GM18499 (cell line): Measurements from ENCODE around the gene NYAP2.

Experiments used
- ATAC-seq: cut with Tn5 transposase; IDR thresholded peaks from one replicate; pipeline ENCODE4 v1.9.1; 2021; ENCODE audit warnings: moderate number of reproducible peaks; ENCODE audit not compliant: insufficient read depth, unreplicated experiment

Gene NYAP2

DNA sequence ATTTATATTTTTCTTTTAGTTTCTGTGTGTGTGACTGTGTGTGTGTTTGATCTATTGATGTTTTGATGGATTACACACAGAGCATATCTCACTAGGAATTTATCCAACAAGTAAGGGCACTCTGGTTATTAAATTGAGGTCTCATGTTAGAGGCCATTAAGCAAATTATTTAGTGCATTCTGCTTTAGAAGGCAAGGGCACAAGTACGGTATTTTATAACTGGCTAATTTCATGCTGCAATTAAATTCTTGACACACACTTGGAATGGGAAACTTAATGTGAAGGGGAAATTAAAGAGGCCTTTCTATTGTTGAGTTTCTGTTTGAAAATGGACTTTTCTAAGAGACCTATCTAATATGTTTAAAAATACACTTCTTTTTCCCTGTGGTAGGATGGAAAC is 25.8 kb downstream of the NYAP2 start:
- no peak for ATAC-seq

DNA sequence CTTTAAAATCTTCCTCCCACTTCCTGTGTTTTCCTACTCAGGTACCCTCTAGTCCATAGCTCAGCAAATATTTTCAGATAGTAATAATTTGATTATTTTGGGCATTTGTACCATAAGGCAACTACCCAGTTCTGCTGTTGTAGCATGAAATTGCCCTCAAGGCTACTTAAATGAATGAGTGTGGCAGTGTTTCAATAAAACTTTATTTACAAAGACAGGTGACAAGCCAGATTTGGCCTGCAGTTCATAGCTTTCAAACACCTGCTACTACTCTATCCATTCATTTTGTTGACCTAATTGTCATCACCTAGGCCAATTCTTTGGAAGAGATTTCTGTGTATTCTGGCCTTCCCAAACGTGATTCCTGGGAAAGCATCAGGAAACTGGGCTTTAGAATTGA is 28.9 kb downstream of the NYAP2 start:
- no peak for ATAC-seq

DNA sequence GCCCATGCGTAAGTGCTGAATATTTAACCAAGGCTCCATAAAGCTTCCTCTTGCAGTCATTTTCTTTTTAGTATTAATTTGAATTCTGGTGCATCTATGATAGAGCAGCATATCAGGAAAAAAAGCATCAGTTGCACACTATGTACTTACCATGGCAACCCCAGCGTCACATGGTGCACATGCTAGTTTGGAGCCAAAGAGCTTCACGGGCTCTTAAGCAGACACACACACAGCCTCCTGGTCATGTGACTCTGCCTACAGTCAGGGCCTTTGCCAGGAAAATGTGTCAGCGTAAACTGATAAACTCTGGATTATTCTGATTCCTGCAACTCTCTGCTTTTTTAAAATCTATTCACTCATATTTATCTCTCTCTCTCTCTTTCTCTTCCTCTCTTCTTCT is 30.2 kb downstream of the NYAP2 start:
- no peak for ATAC-seq

DNA sequence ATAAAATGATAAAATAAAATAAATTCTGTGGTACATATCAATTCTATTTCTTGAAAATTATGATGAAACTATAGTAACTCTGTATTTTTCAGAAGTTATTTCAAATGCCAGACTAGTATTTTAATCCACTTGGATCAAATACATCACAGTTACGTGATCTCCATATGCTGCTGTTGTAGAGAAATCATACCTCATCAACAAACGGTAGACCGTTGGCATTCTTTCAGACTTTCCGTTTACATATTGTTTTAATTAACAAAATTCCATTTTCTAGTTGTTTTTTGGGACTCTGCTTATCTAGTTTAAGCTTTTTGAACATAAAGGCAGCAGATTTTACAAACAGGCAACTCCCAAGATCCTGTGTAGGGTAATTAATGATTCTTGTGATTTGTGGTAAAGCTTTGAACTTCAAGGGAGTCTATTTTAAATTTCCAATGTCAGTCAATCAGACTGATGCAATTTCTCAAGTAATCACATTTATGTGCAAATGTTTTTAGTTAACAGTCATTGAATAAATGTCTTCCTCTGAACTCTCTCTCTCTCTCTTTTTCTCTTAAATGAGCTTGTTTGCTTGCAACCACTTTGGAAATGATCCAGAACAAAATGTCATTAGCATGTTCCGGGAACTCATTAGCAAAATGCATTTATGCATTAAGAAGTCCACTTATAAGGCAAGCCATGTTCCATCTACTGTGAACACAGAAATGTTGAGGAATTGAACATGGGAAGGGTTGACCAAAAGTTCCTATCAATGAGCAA is 31.8 kb downstream of the NYAP2 start:
- ATAC-seq: no peak

DNA sequence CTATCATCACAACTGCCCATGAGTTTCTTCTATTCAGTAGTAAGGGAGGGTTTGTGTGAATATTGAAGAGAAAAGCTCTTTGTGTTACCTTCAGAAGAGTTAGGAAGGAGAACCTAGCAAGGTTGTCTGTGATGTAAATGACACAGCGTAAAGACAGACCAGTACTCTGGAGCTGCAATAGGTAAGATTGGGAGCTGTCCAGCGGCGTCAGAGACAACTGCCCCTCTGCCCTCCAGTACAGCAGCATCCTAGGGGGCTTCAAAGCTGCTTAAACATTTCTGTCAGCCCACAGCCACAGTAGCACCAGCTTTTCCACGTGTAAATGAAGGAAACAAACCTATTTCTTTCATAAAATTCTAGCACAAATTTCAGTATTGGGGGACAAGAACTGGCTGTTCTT is 34.5 kb downstream of the NYAP2 start:
- ATAC-seq: no peak

DNA sequence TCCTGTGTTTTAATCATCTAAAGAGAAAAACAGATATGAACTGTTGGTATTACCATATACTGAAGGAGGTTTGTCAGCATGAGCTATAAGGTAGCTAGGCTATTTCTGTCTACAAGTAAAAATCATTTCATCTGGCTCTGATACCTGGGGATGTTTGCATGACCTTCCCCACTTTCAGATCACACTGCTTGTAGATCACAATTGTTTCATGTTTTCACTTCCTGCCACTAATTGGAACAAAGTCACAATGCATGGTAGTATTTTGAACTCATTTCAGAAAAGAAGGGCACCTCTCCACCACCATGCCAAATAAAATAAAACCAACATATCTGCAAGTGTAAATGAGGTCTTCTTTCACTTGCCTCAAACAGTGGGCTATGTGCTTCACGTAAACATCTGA is 37.8 kb downstream of the NYAP2 start:
- no peak for ATAC-seq

DNA sequence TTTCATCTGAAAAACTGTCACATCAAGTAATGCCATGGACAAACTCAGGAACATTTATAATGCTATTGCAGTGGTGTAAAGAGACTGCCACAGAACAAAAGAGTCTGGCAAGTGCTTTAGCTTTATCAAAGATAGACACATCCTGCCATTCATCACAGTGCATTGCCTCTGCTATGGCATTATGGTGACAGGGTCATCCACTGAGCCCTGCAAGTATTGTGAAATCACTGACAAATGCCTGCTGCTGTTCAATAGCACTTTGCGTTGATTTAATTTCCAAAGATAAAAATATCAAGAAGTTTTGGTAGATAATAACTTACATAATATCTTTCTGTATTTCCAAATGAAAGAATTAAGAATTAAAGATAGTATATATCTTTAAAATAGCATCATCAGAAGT is 38.7 kb downstream of the NYAP2 start:
- no peak for ATAC-seq

DNA sequence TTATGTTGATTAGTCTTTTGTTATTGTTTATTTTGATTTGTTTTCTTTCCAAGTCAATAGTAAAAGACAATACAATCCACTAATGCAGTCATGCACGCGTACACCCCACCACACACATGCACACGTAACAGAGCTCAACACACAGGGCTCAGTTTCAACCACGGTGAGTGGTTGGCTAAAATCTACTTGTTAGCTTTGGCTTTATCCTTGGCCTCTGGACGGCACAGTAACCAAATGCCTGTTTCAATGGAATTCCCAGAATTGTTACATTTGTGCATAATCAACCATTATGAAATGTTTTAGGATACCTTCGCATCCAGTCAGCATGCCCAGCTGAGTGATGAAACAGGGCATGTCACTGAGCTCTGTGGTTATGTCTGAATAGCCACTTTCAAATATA is 53.2 kb downstream of the NYAP2 start:
- ATAC-seq: no peak

DNA sequence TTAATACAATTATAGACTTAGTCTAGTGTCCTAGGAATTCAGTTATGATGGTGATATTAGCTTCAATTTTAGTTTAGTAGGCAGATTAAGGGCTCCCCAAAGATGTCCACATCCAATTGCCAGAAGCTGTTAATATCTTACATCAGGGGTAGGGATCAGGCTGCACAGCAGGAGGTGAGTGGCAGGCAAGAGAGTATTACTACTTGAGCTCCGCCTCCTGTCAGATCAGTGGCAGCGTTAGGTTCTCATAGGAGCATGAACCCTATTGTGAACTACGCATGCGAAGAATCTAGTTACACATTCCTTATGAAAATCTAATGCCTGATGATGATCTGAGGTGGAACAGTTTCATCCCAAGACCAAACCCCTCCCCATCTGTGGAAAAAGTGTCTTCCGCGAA is 54.9 kb downstream of the NYAP2 start:
- ATAC-seq: no peak

DNA sequence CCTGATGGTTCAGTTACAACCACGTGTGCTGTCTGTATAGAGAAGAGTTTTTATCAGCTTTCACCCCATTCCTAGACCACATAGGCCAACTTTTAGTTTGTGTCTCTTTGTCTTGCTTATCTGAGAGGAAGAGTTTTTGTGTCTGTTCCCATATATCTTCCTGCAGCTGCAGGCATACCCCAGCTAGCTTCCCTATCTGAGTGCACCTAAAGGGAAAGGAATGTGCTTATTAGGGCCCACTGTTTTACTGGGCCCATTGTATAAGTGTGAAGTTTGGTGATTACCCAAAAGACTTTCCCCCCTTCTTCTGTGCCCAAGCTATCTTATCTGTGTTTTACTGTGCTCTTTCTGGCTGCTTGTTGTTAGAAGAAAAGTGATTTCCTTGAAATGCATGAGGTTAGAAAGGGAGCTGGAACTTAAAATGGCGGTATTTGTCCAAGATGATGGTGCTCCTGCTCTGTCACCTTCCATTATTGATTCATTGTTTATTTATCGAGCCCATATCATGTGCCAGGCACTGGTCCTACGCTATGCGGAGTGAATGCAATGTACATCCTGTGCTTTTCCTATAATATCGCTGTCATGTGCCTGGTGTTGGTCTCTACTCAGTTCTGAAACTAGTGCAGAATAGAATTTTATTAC is 57.2 kb downstream of the NYAP2 start:
- no peak for ATAC-seq

DNA sequence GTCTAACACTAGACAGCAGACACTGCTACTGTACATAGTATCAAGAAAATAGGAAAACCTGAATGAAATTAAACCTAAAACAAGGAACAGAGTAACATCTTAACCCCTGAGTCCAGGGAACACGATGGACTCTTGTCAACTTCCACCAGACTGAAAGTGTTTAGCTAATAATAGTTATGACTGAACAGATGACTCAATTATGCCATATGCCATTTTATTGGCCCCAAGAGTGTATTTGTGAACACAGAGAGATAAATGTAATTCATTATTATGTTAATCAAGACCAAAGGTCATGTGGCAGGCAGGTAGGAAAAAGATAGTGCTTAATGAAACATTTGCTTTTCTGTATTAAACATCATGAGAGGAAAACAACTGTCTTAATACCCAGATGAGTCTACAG is 58.0 kb downstream of the NYAP2 start:
- no peak for ATAC-seq

DNA sequence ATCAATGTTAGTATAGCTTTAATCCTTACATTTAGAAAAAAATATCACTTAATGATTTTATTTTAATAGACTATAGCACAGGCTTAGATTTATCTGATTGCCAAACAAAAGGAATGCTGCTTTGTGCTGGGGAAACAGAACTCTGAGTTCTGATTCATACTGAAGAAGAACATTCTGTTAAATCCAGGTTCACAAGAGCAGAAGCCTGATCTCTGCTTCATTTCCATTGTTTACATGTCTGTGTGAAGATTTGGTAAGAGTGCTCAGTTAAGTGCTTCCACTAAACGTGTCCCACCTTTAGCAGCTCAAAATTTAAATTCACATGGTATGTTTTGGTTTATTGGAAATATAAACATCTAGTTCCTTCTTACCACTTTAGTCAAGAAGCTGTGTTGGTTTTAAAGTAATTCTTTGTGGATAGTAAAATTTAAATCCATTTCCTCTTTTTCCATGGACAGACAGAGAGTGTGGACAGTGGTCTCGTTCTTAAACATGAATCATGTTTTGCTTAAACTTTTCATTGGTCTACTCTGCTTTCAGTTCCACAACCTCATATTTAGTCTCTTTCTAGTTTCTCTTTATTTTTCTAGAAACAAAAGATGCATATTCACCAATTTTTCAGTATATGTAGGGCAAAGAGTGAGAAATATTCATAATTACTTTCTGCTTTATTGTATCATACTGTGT is 59.1 kb downstream of the NYAP2 start:
- peak; percentile 55 for ATAC-seq

DNA sequence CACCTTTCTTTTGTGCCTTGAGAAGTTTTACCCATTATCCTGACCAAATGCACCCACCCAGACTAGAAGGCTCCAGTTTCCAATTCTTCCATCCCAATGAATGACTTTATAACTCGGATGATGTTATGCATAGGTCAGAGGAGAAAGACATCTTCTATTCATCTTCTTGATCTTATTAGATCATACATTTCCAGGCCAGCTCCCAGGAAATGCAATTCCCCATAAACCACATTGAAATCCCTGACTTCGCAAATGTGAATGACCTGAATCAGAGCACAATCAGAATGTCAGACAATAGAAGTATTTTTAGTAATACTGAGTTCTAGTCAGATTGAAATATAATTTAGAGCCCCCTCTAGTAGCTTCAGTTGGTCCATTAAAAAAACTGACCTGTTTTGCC is 62.9 kb downstream of the NYAP2 start:
- ATAC-seq: no peak

DNA sequence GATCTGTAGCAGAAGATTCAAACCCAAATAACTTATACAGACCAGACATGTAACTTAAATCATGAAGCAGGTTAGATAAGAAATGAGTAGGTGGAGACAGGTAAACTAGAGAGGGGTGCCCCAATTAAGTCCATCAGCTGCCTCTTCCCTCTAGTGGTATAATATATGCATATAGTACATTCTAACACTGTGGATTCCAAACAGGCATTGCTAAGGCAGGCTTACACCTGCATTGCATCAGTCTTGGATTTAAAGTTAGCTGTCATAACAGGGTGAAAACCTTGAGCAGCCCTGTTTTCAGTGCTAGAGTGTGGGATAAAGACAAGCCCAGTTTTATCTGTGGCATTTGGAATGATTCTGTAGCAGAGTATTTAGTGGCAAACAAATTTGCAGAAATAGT is 63.4 kb downstream of the NYAP2 start:
- no peak for ATAC-seq

DNA sequence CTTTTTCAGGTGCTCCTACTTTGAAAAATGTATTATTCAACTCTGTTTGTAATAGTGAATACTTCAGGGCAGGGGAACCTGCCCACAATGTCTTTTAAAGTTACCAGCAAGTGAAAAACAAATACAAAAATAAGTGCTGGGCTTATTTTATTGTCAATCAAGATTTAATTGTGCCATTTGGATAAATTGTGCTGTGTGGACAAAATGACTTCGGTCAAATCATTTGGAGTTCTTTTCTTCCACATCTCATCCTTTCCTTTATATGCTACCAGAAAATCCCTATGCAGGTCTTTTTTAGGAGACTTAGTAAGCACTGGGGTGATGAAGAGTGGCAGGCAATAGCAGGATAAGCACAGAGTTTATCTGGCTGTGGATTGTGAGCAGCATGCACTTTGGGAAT is 63.9 kb downstream of the NYAP2 start:
- ATAC-seq: no peak

DNA sequence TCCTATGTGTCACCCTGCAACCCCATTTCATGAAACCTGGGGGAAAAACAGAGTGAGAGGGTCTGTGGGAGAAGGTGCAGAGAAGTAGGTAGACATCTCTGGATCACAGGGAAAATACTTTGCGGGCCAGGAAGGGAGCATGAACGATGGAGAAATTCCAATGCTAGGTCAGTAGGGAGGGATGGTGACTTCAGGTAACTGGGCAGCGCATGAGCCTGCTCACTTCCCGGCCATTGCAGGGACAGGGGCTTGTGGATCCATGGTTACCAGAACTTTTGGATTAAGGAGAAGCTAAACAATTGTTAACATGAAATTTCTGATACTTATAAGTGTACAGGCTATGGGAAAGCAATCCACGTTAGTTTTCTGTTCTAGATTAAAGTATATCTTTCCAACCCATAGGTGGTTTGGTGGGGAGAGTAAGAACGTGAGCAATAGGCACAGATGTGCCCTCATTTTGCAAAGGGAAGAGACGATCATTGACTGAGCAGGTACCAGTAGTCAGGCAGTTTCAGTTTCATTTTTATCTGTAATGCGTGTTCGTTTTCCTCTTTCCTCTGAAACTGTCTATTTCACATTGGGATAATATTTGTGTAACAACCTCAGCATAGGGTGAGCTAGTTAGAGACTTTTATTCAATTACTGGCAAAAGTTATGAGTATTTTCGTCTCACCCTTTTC is 65.0 kb downstream of the NYAP2 start:
- peak; percentile 71 for ATAC-seq

DNA sequence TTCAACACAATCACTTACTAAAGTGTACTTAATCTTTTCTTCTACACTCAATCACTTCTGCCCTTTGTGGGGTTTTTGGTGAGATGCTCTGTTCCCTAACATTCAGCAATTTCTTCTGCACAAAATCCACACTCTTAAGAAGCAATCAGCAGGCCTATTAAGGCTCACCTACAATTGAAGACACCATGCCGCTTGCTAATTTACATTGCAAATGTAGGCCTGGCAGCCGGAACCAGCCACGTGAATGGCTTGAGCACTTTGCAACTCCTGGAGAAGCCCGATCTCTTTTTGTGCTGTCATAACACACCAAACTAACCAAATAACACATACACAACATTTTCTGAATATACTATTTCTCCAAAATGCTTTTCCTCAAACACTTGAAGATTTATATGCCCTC is 66.3 kb downstream of the NYAP2 start:
- no peak for ATAC-seq

DNA sequence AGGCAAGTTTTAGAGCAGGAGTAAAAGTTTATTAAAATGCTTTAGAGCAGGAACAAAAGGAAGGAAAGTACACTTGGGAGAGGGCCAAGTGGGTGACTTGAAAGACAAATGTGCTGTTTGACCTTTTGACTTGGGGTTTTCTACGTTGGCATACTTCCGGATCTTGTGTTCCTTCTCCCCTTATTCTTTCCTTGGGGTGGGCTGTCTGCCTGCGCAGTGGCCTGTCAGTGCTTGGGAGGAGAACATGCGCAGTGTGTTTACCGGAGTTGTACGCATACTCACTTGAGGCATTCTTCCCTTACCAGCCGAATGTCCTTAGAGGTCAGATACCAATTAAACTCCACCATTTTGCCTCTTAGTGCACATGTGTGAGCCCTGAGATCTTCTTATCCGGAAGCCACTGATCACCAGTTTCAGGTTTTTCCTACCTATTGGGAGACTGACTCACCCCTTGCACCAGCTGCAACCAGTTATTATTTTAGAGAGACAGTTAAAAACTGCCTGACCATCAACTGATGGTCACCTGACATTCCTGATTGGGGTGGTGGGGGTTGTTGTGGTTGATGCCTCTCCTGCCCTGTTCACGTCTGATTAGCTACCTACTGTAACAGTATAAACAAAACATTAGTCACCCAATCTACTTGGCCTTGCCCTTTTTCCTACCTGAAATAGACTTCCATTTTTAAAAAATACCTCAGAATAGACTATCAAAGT is 67.5 kb downstream of the NYAP2 start:
- no peak for ATAC-seq

DNA sequence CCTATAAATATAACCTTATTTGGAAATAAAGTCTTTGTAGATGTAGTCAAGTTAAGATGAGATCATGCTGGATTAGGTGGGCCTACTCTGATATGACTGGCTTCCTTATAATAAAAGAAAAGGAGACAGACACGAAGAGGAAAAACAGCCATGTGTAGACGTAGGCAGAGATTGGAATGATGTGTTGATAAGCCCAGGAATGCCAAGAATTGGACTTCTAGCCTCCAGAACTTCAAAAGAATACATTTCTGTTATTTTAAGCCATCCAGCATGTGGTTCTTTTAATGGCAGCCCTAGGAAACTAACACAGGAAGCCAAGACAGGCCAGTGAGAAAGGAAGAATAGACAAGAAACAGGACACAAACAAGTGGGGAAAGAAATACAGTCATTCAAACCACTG is 68.6 kb downstream of the NYAP2 start:
- no peak for ATAC-seq

DNA sequence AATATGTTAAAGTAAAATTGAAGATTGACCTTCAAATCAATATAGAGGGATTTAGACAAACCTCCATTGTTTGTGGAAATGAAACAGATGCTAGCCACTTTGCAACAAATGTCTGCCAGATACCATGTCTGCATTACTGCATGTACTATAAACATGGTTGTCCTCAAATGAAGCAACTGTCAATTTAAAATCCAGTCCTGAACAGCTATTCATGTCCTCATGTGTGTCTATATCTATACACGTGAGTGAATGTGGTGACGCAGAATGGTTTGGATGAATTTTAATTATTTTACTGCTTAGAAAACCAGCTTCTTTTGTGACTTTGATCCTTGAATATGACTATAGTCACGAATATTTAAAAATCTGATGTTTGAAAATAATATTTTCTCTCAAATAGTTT is 71.5 kb downstream of the NYAP2 start:
- no peak for ATAC-seq

DNA sequence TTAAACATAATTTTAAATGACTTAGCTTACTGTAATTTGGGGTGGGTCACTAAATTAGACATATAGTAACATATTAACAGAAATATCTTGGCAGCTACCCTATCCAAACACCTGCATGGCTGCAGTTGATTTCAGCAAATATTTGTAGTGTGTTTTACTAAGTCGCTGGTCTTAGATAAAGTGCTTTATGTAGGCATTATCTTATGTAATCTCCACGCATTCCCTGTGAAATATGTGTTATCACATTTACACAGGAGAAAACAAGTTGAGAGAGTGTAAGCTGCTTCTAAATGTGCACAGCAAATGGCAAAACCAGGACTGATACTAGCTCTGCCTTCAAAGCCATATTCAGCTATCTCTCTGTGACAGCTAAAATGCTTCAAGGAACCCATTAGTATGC is 72.0 kb downstream of the NYAP2 start:
- no peak for ATAC-seq
